Fibroblast of lung (primary cell): Measurements from ENCODE around the gene HECTD4.

ENCODE experiments used
- EZH2 ChIP-seq: IDR thresholded peaks from 2 replicates; pipeline ENCODE4 v1.5.1; 2012; ENCODE audit warnings: low read length, control low read depth, mild to moderate bottlenecking; ENCODE audit errors: missing control alignments
- TF ChIP-seq, protein P1 (sequence below), 2 donors: IDR thresholded peaks in 1 of 2; conservative IDR thresholded peaks in 1 of 2; 1 replicate in 1 of 2; 2 replicates in 1 of 2; pipeline ENCODE4 v1.5.1; 2011 to 2012; ENCODE audit warnings: low read length in 2 of 2, control low read depth in 1 of 2, inconsistent platforms in 1 of 2, low read depth in 1 of 2, mild to moderate bottlenecking in 1 of 2

DNA sequence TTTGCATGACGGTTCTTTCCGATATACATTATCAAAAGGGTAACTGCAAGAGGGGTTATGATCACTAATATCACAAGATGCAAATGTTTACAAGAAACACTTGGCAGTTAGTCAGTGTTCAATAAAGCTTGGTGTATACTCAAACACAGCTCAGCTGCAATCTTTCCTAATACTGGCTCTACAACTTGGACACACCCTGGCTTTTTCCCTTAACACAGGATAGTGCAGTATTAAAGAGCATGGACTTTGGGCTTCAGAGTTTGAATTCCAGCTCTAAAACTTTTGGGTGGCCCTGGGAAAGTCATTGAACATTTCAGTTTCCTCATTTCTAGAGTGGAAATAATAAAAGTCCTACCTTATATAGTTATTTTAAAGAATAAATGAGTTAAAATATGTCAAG, 107.0 kb downstream of the HECTD4 start:
- TF ChIP-seq, protein P1, sequence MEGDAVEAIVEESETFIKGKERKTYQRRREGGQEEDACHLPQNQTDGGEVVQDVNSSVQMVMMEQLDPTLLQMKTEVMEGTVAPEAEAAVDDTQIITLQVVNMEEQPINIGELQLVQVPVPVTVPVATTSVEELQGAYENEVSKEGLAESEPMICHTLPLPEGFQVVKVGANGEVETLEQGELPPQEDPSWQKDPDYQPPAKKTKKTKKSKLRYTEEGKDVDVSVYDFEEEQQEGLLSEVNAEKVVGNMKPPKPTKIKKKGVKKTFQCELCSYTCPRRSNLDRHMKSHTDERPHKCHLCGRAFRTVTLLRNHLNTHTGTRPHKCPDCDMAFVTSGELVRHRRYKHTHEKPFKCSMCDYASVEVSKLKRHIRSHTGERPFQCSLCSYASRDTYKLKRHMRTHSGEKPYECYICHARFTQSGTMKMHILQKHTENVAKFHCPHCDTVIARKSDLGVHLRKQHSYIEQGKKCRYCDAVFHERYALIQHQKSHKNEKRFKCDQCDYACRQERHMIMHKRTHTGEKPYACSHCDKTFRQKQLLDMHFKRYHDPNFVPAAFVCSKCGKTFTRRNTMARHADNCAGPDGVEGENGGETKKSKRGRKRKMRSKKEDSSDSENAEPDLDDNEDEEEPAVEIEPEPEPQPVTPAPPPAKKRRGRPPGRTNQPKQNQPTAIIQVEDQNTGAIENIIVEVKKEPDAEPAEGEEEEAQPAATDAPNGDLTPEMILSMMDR (conservative IDR thresholded peaks at IDR 0.05 in 1 of 2, IDR thresholded peaks at IDR 0.05 in 1 of 2; ENCODE audit: low read depth in 1 of 2, low read length in 2 of 2): no peak
- TF ChIP-seq EZH2: no peak
